ENCODE measurements around the gene SLC44A3. TPM values are rescaled to one million over a fixed set of nuclear protein-coding genes. Genes with fewer than 3 reads are reported as not detected.

Gene SLC44A3
- total RNA-seq, 1 donor from 2014 or later = 19.3 TPM

DNA sequence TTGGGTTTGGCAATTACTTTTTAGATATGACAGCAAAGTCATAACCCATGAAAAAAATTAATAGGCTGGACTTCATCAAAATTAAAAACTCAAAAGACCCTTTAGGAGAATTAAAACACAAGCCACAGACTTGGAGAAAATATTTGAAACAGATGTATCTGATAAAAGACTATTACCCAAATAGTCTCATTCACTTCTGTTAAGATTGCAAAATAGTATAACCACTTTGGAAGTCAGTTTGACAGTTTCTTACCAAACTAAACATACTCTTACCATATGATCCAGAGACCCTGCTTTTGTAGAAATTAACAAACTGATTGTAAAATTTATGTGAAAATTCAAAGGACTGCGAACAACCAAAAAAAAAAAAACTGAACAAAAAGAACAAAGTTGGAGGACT lies 32.5 kb upstream of the SLC44A3 start:
- peaks cover 21% of the 10 kb centered on the region for H3K4me1 ChIP-seq
- H3K27ac ChIP-seq = no peak overlapping the region
- no peaks in the 10 kb centered on the region for H3K27me3 ChIP-seq (ENCODE audit: low read depth)
- DNase-seq (no peak), ATAC-seq (no peak)
- H3K9me3 ChIP-seq = no peaks in the 10 kb centered on the region
- intact Hi-C loops (cut with DNase I) = no loop called here
- H3K4me3 ChIP-seq = no peak overlapping the region
- H3K36me3 ChIP-seq = no peaks in the 10 kb centered on the region
- no peak for TF ChIP-seq CTCF (IDR thresholded peaks at IDR 0.05)

- H3K4me1 ChIP-seq = peaks cover 21% of the 10 kb centered on the region
- no peaks in the 10 kb centered on the region for H3K36me3 ChIP-seq
- DNase-seq (no peak), ATAC-seq (no peak)
- H3K27ac ChIP-seq = no peak overlapping the region
- H3K4me3 ChIP-seq = no peak overlapping the region
- no peaks in the 10 kb centered on the region for H3K27me3 ChIP-seq (ENCODE audit: low read depth)
- H3K9me3 ChIP-seq = no peaks in the 10 kb centered on the region
- intact Hi-C loops (cut with DNase I) = no loop called here
- no peak for TF ChIP-seq CTCF (IDR thresholded peaks at IDR 0.05)
These were observed 29.9 kb upstream of the SLC44A3 start for GRCh38 chr1:94790246-94790645.

DNA sequence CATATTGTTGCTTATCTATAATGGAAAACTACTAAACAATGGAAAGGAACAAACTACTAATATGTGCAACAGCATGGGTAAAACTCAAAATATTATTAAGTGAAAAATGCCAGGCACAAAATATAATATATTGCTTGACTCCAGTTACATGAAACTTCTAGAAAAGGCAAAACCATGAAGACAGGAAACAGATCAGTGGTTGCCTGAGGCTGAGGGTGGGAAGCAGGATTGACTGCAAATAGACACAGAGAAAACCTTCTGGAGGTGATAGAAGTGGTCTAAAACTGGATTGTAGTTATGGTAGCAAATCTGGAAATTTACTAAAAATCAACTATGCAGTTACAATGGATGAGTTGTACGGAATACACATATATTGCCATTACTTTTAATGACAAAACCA lies 29.5 kb upstream of the SLC44A3 start:
- intact Hi-C loops (cut with DNase I) = no loop called here
- ATAC-seq = no peak
- no peaks in the 10 kb centered on the region for H3K36me3 ChIP-seq

GRCh38 chr1:94792473-94793295 lies 27.5 kb upstream of the SLC44A3 start:
- intact Hi-C loops (cut with DNase I) = no loop called here
- no peak for DNase-seq
- TF ChIP-seq CTCF (IDR thresholded peaks at IDR 0.05) = peak; percentile 31
- Histone ChIP-seq H3K9me3 (no peaks in the 10 kb centered on the region), H3K27me3 (ENCODE audit: low read depth) (no peaks in the 10 kb centered on the region), H3K27ac (peak overlapping the region; percentile 32), H3K4me3 (no peak overlapping the region), H3K4me1 (peaks cover 28% of the 10 kb centered on the region), H3K36me3 (no peaks in the 10 kb centered on the region)
- ATAC-seq = peak; percentile 66 to 86

More for the DNA sequence above, 29.5 kb upstream of the SLC44A3 start:
- no peaks in the 10 kb centered on the region for H3K27me3 ChIP-seq (ENCODE audit: low read depth)
- H3K9me3 ChIP-seq = no peaks in the 10 kb centered on the region
- H3K4me1 ChIP-seq = peaks cover 25% of the 10 kb centered on the region
- no peak overlapping the region for H3K27ac ChIP-seq
- no peak overlapping the region for H3K4me3 ChIP-seq
- no peak for TF ChIP-seq CTCF (IDR thresholded peaks at IDR 0.05)
- no peak for DNase-seq

GRCh38 chr1:94793296-94793656 lies 26.9 kb upstream of the SLC44A3 start:
- Histone ChIP-seq H3K4me3 (no peak overlapping the region), H3K4me1 (peaks cover 31% of the 10 kb centered on the region), H3K9me3 (no peaks in the 10 kb centered on the region), H3K27me3 (ENCODE audit: low read depth) (no peaks in the 10 kb centered on the region), H3K36me3 (no peaks in the 10 kb centered on the region), H3K27ac (peak overlapping the region; percentile 32)
- ATAC-seq (peak; percentile 25 to 38), DNase-seq (no peak)
- no peak for TF ChIP-seq CTCF (IDR thresholded peaks at IDR 0.05)
- intact Hi-C loops (cut with DNase I) = no loop called here

All from lower lobe of right lung (tissue), 2 donors.